Kidney tubule cell (primary cell): ENCODE data around the gene SMPD1.
"Not testable (repeated sequence)": the region's sequence is repeated elsewhere in the genome, so short reads cannot be mapped to it uniquely, and the experiment has no call there.

ENCODE experiments used
- DNase-seq: peaks from one replicate; pipeline ENCODE4 v3.0.0-alpha.2; 2018; ENCODE audit warnings: low spot score

SMPD1 gene

DNA sequence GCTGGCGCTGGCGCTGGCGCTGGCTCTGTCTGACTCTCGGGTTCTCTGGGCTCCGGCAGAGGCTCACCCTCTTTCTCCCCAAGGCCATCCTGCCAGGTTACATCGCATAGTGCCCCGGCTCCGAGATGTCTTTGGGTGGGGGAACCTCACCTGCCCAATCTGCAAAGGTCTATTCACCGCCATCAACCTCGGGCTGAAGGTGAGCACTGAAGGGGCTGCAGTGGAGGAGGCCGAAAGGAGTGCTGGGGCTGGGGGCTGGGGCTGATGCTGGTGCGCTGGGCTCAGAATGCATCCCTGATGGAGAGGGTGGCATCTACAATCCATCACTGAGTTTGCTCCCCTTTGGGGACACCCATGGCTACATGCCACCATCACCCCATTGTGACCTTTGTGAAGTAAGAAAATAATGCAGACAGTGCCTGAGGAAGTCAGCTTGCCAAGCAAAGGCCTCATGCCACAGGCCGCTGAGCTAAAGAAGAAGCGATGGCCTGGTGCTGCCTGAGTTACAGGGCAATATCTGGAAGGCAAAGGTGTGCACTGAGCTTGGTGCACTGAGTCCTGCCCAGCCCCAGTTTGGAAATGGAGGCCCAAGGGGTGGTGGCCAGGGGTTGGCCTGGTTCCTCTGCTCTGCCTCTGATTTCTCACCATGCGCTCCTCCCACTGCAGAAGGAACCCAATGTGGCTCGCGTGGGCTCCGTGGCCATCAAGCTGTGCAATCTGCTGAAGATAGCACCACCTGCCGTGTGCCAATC lies 620 bp downstream of the SMPD1 start:
- no peak for DNase-seq

GRCh38 chr11:6391537-6392134 lies 1.4 kb downstream of the SMPD1 start:
- no peak for DNase-seq

DNA sequence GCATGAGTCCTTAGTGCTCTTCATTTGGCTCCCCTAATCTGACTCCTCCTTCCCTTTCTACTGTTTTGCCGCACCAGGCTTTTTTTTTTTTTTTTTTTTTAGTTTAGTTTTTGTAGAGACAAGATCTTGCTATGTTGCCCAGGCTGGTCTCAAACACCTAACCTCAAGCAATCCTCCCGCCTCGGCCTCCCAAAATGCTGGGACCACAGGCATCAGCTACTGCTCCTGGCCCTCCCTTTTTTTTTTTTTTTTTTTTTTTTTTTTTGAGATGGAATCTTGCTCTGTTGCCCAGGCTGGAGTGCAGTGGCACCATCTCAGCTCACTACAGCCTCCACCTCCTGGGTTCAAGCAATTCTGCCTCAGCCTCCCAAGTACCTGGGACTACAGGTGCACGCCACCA lies 2.0 kb downstream of the SMPD1 start:
- not testable (repeated sequence) for DNase-seq

DNA sequence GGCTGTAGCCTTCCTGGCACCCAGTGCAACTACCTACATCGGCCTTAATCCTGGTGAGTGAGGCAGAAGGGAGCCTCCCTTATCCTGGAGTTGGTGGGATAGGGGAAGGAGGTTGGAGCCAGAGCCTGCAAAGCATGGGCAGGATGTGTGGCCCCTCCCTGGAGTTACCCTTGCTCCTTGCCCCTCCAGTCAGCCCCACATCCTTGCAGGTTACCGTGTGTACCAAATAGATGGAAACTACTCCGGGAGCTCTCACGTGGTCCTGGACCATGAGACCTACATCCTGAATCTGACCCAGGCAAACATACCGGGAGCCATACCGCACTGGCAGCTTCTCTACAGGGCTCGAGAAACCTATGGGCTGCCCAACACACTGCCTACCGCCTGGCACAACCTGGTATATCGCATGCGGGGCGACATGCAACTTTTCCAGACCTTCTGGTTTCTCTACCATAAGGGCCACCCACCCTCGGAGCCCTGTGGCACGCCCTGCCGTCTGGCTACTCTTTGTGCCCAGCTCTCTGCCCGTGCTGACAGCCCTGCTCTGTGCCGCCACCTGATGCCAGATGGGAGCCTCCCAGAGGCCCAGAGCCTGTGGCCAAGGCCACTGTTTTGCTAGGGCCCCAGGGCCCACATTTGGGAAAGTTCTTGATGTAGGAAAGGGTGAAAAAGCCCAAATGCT lies 3.9 kb downstream of the SMPD1 start:
- no peak for DNase-seq

GRCh38 chr11:6395470-6396060 lies 5.3 kb downstream of the SMPD1 start:
- DNase-seq = no peak

DNA sequence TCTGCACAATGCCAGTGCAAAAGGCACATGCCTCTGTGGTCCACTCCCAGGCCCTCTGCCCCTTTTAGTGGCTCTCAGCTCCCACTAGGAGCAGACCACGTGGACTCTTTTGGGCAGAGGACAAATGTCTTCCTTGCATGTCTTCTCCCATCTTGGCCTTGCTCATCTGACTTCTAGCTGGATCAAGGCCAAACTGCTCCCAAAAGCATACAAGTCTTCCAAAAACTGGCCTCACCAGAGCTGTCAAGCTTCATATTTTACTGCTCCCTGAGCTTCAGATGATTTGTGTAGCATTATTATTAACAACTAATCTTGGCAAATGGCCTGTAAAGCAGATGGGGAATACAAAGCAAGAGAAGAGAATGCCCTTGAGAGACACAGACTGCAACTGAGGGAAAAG lies 6.9 kb downstream of the SMPD1 start:
- DNase-seq = no peak

DNA sequence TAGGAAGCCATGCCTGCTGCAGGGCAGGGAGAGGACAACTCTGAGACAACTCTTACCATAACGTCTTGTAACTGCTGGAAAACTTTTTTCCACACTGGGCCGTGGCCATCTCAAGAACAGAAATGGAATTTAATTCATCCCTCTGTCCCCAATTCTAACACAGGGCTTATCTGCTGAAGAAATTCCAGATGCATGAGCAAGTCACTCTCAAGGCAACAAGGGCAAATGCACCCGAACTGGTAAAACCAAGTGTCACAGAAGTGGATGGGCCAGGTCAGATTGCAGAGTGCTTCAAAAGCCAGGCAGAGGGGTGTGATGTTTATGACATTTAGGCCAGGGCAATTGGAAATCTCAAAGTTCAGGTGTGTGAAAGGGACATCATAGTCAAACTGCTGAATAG lies 7.4 kb downstream of the SMPD1 start:
- DNase-seq = no peak

GRCh38 chr11:6400431-6401345 lies 10.4 kb downstream of the SMPD1 start:
- DNase-seq = no peak

GRCh38 chr11:6401464-6401863 lies 11.2 kb downstream of the SMPD1 start:
- DNase-seq = no peak

GRCh38 chr11:6402061-6402470 lies 11.8 kb downstream of the SMPD1 start:
- no peak for DNase-seq

DNA sequence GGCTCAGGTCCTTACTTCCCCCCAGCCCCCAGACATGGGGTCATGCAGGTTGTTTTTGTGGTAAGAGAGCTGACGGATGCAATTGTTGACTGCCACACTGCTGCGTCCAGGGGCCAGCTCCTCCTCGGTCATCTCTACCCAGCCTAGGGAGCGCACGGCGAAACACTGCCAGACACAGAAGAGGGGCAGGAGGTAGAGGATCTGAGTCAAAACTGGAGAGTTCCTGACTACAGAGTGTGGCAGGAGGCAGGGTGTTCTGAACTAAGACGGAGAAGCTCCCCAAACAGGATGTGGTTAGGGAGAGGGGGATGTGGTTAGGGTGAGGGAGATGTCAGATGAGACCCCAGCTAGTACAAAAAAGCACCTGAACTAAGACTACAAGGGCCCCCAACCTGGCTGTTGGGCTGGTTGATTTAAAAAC lies 12.3 kb downstream of the SMPD1 start:
- DNase-seq = no peak

GRCh38 chr11:6403539-6403938 lies 13.3 kb downstream of the SMPD1 start:
- DNase-seq = no peak

DNA sequence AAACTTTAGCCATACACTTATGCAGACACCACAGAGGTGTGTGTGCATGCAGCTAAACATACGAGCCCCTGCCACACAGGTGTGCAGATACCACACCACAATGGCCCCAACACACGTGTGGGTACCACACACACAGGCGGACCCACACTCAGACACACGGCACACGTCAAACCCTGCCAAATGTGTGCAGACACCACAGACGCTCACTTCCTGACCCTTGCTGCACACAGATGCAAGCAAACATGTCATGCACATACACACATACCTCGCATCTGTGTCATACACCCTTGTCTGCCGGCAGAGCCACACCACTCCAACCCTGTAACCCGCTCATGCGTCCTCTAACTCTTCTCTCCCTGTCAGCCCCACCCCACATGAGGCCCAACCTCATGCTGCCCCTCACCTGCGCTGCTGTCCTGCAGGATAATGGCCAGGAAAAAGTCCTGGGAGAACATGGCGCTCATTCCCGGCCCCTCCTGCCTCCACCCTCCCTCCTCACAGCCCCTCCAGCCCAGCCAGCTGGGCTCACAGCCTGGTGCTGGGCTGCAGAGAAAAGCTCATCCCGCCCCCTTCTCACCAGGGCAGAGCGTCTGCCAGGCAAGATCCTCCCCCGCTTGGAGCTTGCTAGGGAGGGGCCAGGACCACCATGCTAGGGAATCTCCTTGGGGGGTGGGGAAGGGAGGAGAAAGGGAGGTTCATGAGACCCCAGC lies 14.2 kb downstream of the SMPD1 start:
- DNase-seq = peak; percentile 66

DNA sequence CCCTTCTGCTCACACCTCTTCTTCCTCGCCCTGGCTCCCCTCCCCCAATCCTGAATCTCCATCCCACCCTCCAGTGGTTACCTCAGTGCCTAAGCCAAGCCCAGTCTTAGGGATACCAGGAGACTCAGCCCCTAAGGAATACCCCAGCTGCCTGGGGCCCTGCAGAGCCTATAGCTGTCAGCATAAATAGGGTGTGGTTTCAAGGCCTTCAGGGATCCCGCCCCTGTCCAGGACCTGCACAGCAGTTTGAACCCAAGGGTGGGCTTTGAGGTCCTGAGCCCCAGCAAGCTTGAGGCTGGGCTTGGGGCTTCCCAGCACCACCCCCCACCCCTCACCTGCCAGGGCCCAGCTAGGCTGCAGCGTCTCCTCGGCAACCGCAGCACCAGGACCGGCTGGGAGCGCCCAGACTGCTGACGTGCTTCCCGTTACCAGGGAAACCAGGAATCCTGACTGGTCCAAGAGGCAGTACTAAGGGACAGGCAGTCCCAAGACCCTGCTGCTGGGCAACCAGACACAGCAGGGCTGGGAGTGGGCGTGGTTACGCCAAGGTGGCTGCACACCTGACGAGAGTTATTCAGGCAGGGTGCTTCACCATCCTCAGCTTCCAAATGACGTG lies 14.9 kb downstream of the SMPD1 start:
- no peak for DNase-seq

- DNase-seq = no peak
Measured at GRCh38 chr11:6405846-6406245, 15.6 kb downstream of the SMPD1 start.

GRCh38 chr11:6406370-6406769 lies 16.1 kb downstream of the SMPD1 start:
- DNase-seq = no peak

DNA sequence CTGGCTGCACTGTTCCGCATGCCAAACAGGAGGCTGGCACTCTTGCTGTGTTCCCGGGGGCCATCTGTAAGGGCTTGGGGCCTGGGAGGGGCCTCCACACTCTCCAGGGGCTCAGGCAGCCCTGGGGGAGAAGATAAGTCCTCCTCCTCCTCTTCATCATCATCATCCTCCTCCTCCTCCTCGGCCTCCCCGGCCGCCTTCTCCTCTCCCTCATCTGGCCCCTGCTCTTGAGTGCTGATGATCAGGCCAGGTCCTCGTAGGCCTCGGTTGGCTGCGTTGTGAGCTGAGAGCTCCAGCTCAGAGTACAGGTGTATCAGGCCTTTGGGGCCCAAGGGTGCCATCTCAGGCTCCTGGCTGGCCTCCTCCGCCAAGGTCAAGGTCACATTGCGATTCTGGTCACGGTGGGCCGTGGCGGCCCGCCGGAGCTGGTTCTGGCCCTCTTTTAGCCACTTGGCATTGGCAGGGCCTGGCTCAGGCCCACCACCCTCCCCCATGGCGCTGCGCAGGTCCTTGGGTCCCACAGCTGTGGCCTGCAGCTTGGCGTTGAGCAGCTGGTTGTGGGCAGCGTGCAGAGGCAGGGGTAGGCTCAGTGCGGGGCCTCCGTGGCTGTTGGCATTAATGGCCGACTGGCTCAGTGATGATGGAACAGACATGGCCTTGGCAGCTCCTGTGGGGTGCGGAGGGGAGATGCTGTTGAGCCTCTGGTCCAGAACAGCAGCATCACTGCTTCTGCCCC lies 20.6 kb downstream of the SMPD1 start:
- DNase-seq = no peak

DNA sequence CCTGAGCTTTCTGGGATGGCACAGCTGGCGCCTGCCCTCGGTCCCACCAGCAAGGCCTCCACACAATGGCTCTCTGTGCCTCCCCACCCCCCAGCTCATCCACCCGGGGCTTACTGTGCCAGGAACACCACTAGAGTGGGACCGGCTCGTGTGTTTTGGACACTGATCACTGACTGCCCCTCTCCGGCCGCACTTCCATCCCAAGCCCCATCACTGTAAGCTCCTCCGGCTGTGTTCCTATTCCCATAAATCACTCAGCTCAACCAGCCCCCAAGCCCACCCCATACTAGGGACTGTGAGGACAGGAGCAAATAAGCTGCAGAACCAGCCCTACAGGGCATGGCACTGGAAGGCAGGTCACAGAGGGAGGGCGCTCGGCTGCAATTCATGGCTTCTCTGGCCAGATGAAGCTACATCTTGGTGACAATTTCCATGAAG lies 21.3 kb downstream of the SMPD1 start:
- DNase-seq = no peak

DNA sequence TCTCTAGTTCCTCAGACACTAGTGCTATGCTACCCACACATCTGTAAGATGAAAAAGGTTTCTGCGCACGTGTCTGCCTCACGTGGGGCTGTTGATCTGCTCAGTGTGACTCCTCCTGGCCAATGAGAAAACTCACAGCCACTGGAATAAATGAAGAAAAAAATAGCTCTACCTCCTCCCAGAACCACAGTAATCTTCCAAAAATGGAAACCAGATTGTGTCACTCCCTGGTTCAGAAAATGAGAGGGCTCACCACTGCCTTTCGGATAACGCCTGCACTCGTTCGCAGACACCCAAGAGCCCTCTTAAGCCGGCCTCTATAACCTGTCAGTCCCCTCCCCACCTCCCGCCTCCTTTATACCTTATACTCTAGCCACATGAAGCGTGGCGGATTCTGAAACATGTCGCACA lies 23.5 kb downstream of the SMPD1 start:
- no peak for DNase-seq

DNA sequence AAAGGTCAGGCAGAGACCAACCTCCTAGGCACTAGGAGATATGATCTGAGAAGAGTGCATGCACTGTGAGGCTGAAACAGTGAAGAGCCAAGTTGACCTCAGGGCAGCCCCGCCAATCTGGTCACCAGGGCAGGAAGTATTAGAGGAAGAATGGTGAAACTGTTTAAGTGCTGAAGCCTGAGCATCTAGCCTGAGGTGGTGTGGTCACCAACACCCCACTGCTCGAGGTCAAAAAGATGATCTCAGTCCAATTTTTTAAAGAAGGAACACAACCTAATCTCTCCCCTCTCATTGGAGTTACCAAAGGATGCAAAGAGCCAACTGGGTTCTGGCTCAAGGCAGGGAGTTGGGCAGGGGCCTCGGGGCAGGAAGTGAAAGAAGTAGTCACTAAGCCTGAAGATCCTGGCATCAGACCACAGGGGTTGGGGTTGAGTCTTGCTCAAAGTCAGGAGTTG lies 24.6 kb downstream of the SMPD1 start:
- no peak for DNase-seq
